Measurements from ENCODE around the gene ACSS1. TPM values are rescaled to one million over a fixed set of nuclear protein-coding genes. Genes with fewer than 3 reads are reported as not detected.

The ACSS1 gene
- total and polyA plus RNA-seq, 2 of the 8 experiments (the other 6 are each of a cell fraction or from before 2014, with no cell fraction given) = 2.6 to 3.4 TPM

GRCh38 chr20:24963672-24964505 is 94.0 kb downstream of the ACSS1 start:
- no peak overlapping the region for H3K4me2 ChIP-seq (ENCODE audit: insufficient read depth in 1 of 2, low read depth in 2 of 2, low read length in 2 of 2)
- no peak overlapping the region for H3K9ac ChIP-seq (replicated peaks in 1 of 4; ENCODE audit: extremely low read depth in 1 of 4, low read depth in 3 of 4, low read length in 3 of 4)
- no peaks in the 10 kb centered on the region for H3K4me1 ChIP-seq (replicated peaks in 1 of 4; ENCODE audit: control insufficient read depth in 3 of 4, insufficient read depth in 4 of 4, low read length in 3 of 4)
- no peak overlapping the region for H3K27ac ChIP-seq (ENCODE audit: low read depth, low read length)
- no peak overlapping the region; the same call in 1 of the 2 replicates for H2BK5ac ChIP-seq (ENCODE audit: low read depth, low read length)
- H4K5ac ChIP-seq (ENCODE audit: insufficient read length, low read depth, low read length) = no peak overlapping the region
- no peaks in the 10 kb centered on the region for H3K27me3 ChIP-seq (replicated peaks in 1 of 4; ENCODE audit: control insufficient read depth in 3 of 4, extremely low read depth in 1 of 4, insufficient read depth in 3 of 4, low read length in 3 of 4)
- H3K79me1 ChIP-seq (ENCODE audit: low read depth, low read length) = no peaks in the 10 kb centered on the region
- peaks cover 0 to 20% (median 9%) of the 10 kb centered on the region in 4 experiments; a peak in 5 of 8 replicates for H3K36me3 ChIP-seq (ENCODE audit: control insufficient read depth in 2 of 4, insufficient read depth in 4 of 4, low read length in 3 of 4)
- DNase-seq (ENCODE audit: low read depth in 1 of 2, low spot score in 2 of 2) (no peak), FAIRE-seq (no peak)
- CTCF ChIA-PET (ENCODE audit: partially characterized antibody) = interaction anchor here (0.6 to 1.9 kb wide), 5 partner anchors 12 to 877 kb away, joined by 3 to 5 read pairs (median 3); no protein-coding TSS in a partner anchor
- H3K4me3 ChIP-seq (ENCODE audit: extremely low read depth in 1 of 4, insufficient read depth in 2 of 4, low read depth in 3 of 4, low read length in 4 of 4) = no peak overlapping the region
- no peak overlapping the region for H3K56ac ChIP-seq (replicated peaks; ENCODE audit: insufficient read length, low read depth, low read length)
- no peak overlapping the region for H3K18ac ChIP-seq (ENCODE audit: extremely low read depth, low read length)
- H4K20me1 ChIP-seq (replicated peaks in 1 of 2; ENCODE audit: control insufficient read depth in 1 of 2, insufficient read depth in 2 of 2, low read length in 2 of 2) = peaks cover 3 to 9% of the 10 kb centered on the region in 2 experiments
- no peak overlapping the region for H2BK120ac ChIP-seq (replicated peaks; ENCODE audit: low read depth, low read length)
- 92% methylated on average over 18 of the region's 21 CpGs; no CpG with 5 or more reads in 1 of the 2 experiments for whole genome bisulfite sequencing, 2 experiments (ENCODE audit: extremely low coverage in 1 of 2, insufficient coverage in 1 of 2, insufficient read length in 1 of 2, insufficient replicate concordance in 2 of 2, low coverage in 1 of 2, low lambda C conversion rate in 2 of 2, missing lambda C conversion rate in 1 of 2)
- no peak overlapping the region for H4K91ac ChIP-seq (replicated peaks; ENCODE audit: insufficient read length, low read length)
- no peak overlapping the region for H3K4ac ChIP-seq (replicated peaks; ENCODE audit: insufficient read length, low read depth, low read length)
- no peak overlapping the region for H2BK12ac ChIP-seq (ENCODE audit: low read depth, low read length)
- no peak overlapping the region for H2AFZ ChIP-seq (ENCODE audit: low read length)
- no peak overlapping the region for H2AK5ac ChIP-seq (ENCODE audit: low read depth, low read length)
- H3K79me2 ChIP-seq (ENCODE audit: control insufficient read depth in 1 of 2, insufficient read depth in 2 of 2, low read length in 2 of 2) = no peaks in the 10 kb centered on the region
- POLR2A ChIA-PET (ENCODE audit: partially characterized antibody) = no interaction called here
- no peak overlapping the region for H3K14ac ChIP-seq (ENCODE audit: insufficient read length)
- H2BK15ac ChIP-seq (ENCODE audit: low read length) = no peak overlapping the region
- no peak overlapping the region for H4K8ac ChIP-seq (ENCODE audit: extremely low read depth, insufficient read depth, low read length)
- H3K23me2 ChIP-seq (ENCODE audit: low read depth, low read length) = no peaks in the 10 kb centered on the region
- H3K23ac ChIP-seq (ENCODE audit: insufficient read length) = no peak overlapping the region
- no peaks in the 10 kb centered on the region for H3K9me3 ChIP-seq (ENCODE audit: insufficient read depth in 2 of 2, low read depth in 1 of 2, low read length in 1 of 2)
- H2BK20ac ChIP-seq (ENCODE audit: low read length) = no peak overlapping the region
- no peak for TF ChIP-seq SP4 (IDR thresholded peaks at IDR 0.05; ENCODE audit: low read length)
- TF ChIP-seq KDM1A (IDR thresholded peaks at IDR 0.05; ENCODE audit: borderline replicate concordance, low read length) = no peak
- no peak for TF ChIP-seq GABPA (IDR thresholded peaks at IDR 0.05; ENCODE audit: borderline replicate concordance, insufficient read depth, low read length)
- no peak for TF ChIP-seq SUZ12 (IDR thresholded peaks at IDR 0.05; ENCODE audit: low read length)
- TF ChIP-seq KDM4A (IDR thresholded peaks at IDR 0.05; ENCODE audit: low read depth, low read length, severe bottlenecking) = no peak
- no peak for TF ChIP-seq E2F6 (IDR thresholded peaks at IDR 0.05)
- TF ChIP-seq POLR2A (IDR thresholded peaks at IDR 0.05; ENCODE audit: control extremely low read depth in 1 of 2, low read depth in 2 of 2, low read length in 2 of 2) = no peak
- TF ChIP-seq TEAD4 (IDR thresholded peaks at IDR 0.05; ENCODE audit: low read depth, low read length) = no peak
- TF ChIP-seq CREB1 (IDR thresholded peaks at IDR 0.05) = no peak
- TF ChIP-seq TBP (IDR thresholded peaks at IDR 0.05; ENCODE audit: low read depth, low read length) = no peak
- no peak for TF ChIP-seq RNF2 (IDR thresholded peaks at IDR 0.05; ENCODE audit: borderline replicate concordance, low read depth, low read length, missing control alignments, poor library complexity, severe bottlenecking)
